HuH-7 (cell line): ENCODE measurements around the gene HCRTR1.

ENCODE experiments used
- DNase-seq: peaks from one replicate; pipeline ENCODE4 v3.0.0; 2011; ENCODE audit warnings: low spot score

HCRTR1 gene

DNA sequence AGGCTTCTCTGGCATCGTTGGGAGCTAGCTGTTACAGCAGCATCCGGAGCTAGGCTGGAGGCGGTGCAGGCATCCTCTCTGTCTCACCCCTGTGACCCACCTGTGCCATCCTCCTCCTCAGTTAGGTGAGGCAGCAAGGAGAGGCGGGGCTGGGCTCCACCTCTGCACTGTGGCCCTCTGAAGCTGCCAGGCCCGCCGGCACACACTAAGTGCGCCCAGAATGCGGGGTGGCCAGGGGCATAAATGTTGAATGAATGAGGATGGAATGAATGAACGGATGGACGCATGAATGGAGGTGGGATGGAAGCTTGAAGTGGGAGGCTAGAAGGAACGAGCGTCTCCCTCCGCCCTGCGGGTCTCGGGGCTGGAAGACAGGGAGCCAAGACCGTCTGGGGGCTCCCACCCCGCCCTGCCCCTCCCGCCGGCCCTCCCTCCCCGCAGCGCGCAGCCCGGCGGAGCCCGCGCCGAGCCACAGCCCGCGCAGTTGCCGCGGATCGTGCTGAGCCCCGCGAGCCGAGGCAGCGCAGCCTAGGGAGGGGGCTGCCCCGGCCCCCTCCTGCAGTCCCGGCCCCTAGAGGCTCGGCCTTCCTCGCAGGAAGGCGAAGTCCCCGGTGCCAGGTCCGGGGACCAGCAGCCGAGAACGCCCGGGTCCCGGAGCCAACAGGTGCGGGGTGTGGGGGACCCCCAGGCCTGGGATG is at the start of gene HCRTR1:
Gene HCRTR1 (plus strand): TSS at position 472 of the 698 bp plus-strand sequence. CDS start 1,504 bp downstream, outside the sequence.
- no peak for DNase-seq

GRCh38 chr1:31567956-31568570 is 49.4 kb upstream of the HCRTR1 start:
- DNase-seq = no peak

DNA sequence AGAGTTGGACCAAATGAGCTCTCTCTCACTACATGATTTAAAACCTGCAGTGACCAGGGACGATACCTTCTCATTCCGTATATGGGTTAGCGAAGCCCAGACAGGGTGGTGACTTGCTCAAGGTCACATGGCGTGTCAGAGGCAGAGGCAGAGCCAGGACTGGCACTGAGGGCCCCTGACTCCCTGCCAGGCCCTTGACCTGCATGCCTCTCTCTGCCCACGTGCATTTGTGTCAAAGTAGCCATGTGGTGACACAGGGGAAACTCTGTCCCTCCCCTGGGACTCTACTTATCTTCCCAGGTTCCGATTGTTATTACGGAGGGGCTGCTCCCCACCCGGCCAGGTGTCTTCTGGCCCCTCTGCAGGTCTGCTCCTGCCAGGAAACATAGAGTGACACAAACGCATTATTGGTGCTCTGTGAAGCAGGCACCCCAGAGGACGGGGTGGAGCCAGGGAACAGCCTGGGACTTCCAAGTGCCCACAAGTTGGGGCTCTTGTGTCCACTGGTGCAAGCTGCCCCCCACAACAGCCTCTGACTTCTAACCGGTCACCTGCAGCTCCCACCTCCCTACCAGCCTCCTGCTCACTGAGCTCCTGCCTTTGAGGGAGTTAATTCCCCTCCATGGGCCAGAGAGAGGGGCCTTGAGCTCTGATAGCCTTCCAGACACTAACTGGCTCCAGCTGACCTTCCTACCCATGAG is 48.4 kb upstream of the HCRTR1 start:
- DNase-seq = no peak

- DNase-seq = no peak
Measured at GRCh38 chr1:31569596-31570173, 47.8 kb upstream of the HCRTR1 start.

DNA sequence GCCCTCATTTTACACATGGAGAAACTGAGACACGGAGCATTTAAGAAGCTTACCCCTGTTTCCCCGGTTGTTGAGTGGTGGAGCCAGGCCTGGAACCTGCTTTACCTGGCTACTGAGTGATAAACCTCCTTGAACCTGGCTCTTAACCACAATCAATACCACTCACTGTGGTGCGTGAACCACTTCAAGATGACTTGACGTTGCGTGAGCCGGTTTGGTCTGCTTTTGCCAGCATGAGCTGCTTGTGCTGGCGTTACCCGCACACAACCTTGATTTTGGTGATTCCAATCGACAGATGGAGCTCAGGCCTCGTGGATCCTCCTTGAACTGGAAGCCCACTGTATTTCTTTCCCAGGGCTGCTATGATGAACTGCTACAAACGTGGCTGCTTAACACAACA is 47.3 kb upstream of the HCRTR1 start:
- DNase-seq = no peak

- no peak for DNase-seq
Measured at GRCh38 chr1:31570906-31571305, 46.6 kb upstream of the HCRTR1 start.

- DNase-seq = no peak
Measured at GRCh38 chr1:31571340-31572295, 45.9 kb upstream of the HCRTR1 start.

GRCh38 chr1:31572323-31573104 is 45.0 kb upstream of the HCRTR1 start:
- DNase-seq = no peak

DNA sequence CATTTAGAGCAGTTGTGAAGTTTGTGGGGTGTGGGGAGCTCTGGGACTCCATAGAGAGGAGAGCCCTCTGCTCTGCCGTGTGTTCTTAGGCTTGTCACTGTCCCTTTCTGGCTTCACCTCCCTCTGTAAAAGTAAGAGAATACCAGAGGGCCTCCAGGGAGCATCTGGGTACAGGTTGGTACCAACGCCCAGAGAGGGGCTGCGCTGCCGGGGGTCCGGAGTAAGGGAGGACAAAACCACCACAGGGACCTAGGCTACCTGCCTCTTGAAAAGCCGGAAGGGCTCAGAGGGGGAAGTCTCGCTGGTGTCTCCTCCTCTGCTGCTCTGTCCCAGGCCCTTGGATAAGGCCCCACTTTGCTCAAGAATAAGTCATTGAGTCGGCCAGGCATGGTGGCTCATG is 44.2 kb upstream of the HCRTR1 start:
- DNase-seq = no peak

DNA sequence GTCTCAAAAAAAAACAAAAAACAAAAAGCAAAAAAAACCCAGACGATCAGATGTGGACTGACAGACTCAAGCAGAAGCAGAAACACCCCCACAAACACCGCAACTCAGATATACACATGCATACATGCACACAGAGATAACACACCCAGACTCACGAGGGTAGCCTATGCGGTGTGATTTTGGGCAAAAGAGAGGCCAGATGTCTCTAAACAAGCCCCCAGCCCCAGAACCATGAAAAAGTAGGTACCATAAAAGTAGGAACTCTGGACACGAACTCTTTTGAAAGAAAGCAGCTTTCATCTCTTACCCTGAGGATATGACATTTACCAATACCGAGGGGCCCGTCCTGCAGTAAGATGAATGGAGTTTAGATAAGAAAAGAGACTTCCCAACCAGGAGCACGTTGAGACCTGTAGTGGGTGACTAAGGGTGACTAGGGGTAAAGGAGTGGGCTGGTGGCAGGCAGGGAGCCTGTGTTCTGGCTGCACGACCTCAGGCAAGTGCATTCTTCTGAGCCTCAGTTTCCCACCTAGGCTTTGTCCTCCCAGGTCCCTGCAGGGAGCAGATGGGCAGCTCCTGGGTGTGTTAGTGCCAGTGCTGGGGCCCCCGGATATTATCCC is 42.6 kb upstream of the HCRTR1 start:
- DNase-seq = no peak

- peak; percentile 74 for DNase-seq
Measured at GRCh38 chr1:31575369-31576140, 41.9 kb upstream of the HCRTR1 start.

DNA sequence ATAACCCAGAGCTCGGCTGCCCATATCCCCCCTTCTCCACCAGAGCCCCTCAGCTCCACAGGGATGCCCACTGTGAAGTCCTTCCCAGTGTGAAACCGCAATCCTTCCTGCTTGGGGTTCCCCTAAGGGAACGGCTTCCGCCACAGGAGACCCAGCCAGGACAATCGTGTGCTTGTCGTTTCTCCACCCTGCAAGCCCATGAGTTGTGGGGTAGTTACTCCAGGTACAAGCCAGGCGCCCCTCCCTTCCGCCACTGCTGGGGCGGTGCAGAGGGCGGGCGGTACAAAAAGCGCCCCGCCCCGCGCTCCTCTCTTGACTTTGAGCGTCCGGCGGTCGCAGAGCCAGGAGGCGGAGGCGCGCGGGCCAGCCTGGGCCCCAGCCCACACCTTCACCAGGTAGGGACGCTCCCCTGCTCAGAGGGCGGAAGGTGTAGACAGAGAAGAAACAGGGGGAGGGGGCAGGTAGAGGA is 41.3 kb upstream of the HCRTR1 start, which contains the start of gene TINAGL1:
Gene TINAGL1 (plus strand): TSS at position 315 of the 469 bp plus-strand sequence. CDS start 634 bp downstream, outside the sequence.
- DNase-seq = peak; percentile 75

GRCh38 chr1:31576743-31577455 is 40.6 kb upstream of the HCRTR1 start:
- DNase-seq = no peak

- no peak for DNase-seq
Measured at GRCh38 chr1:31577515-31578192, 39.8 kb upstream of the HCRTR1 start.

- no peak for DNase-seq
Measured at GRCh38 chr1:31579374-31579773, 38.1 kb upstream of the HCRTR1 start.

- DNase-seq = no peak
Measured at GRCh38 chr1:31580513-31580870, 37.0 kb upstream of the HCRTR1 start.

GRCh38 chr1:31580891-31581603 is 36.4 kb upstream of the HCRTR1 start:
- no peak for DNase-seq
